IMR-90 (cell line): ENCODE results near the gene PDE6A. TPM values are rescaled to one million over a fixed set of nuclear protein-coding genes. Genes with fewer than 3 reads are reported as not detected.

Experiments
- ATAC-seq: fragments of 200-7000 bp; cut with Tn5 transposase; 2 replicates; pipeline ENCODE4 v1.9.1; 2020; ENCODE audit warnings: low read depth, mild to moderate bottlenecking, moderate library complexity
- BruUV-seq: library from RNA; stranded (reverse); fragments of 400-500 nt; replicated peaks from 2 replicates; lab custom pipeline; 2021; lab: Mats Ljungman, UMichigan
- CTCF ChIA-PET: fragments of 300-600 bp; formaldehyde crosslinking; extraction: SDS; loops from one replicate; lab custom pipeline; 2021; ENCODE audit warnings: antibody characterized with exemption; lab: Yijun Ruan, JAX
- POLR2A ChIA-PET: fragments of 300-600 bp; sonication (Branson Sonifier 250); formaldehyde crosslinking; loops from one replicate; lab custom pipeline; 2022; ENCODE audit warnings: antibody characterized with exemption; ENCODE audit not compliant: unreplicated experiment; lab: Charles Lee
- DNase-seq: peaks from one replicate; pipeline ENCODE4 v3.0.0; 2013
- H2AFZ ChIP-seq: replicated peaks from 2 replicates; pipeline ENCODE3; 2013; ENCODE audit warnings: low read length, mild to moderate bottlenecking; ENCODE audit not compliant: poor library complexity
- H2AK5ac ChIP-seq: 2 replicates; pipeline ENCODE4 v1.6.1; 2013; ENCODE audit warnings: low read depth, low read length, inconsistent platforms
- H2AK9ac ChIP-seq: replicated peaks from 2 replicates; pipeline ENCODE3; 2013; ENCODE audit warnings: mild to moderate bottlenecking, low read depth, low read length, moderate library complexity; ENCODE audit not compliant: poor library complexity
- H2BK120ac ChIP-seq: 2 replicates; pipeline ENCODE4 v1.6.1; 2013; ENCODE audit warnings: low read depth, low read length, inconsistent platforms
- H2BK15ac ChIP-seq: 3 replicates; pipeline ENCODE4 v1.6.1; 2013; ENCODE audit warnings: low read depth, low read length, inconsistent platforms
- H2BK20ac ChIP-seq: 2 replicates; pipeline ENCODE4 v1.6.1; 2013; ENCODE audit warnings: low read depth, mild to moderate bottlenecking, inconsistent platforms, low read length, moderate library complexity
- H2BK5ac ChIP-seq: 2 replicates; pipeline ENCODE4 v1.6.1; 2013; ENCODE audit warnings: mild to moderate bottlenecking, low read depth, low read length, inconsistent platforms; ENCODE audit not compliant: poor library complexity, severe bottlenecking
- H3K14ac ChIP-seq: replicated peaks from 2 replicates; pipeline ENCODE4 v1.6.1; 2013; ENCODE audit warnings: low read depth, low read length, inconsistent platforms
- H3K18ac ChIP-seq: 2 replicates; pipeline ENCODE4 v1.6.1; 2013; ENCODE audit warnings: low read depth, low read length, control low read depth
- H3K23ac ChIP-seq: 2 replicates; pipeline ENCODE4 v1.6.1; 2013; ENCODE audit warnings: low read depth, low read length, inconsistent platforms
- H3K27ac ChIP-seq: 2 replicates; pipeline ENCODE4 v1.5.1; 2013; ENCODE audit warnings: mild to moderate bottlenecking, control low read depth, low read length; ENCODE audit not compliant: insufficient read depth
- H3K27me3 ChIP-seq: 2 replicates; pipeline ENCODE4 v1.6.1; 2013; ENCODE audit warnings: low read length; ENCODE audit not compliant: control insufficient read depth, insufficient read depth
- H3K36me3 ChIP-seq: 2 replicates; pipeline ENCODE4 v1.6.1; 2013; ENCODE audit warnings: low read length, mixed read lengths; ENCODE audit not compliant: control insufficient read depth, insufficient read depth
- H3K4ac ChIP-seq: 2 replicates; pipeline ENCODE4 v1.6.1; 2013; ENCODE audit warnings: low read depth, low read length, inconsistent platforms
- H3K4me1 ChIP-seq: 2 replicates; pipeline ENCODE4 v1.6.1; 2013; ENCODE audit warnings: low read length, mixed read lengths; ENCODE audit not compliant: control insufficient read depth, insufficient read depth
- H3K4me2 ChIP-seq: 2 replicates; pipeline ENCODE4 v1.6.1; 2013; ENCODE audit warnings: low read depth, mild to moderate bottlenecking, control low read depth, low read length, moderate library complexity
- H3K4me3 ChIP-seq: 2 replicates; pipeline ENCODE4 v1.5.1; 2013; ENCODE audit warnings: low read depth, mild to moderate bottlenecking, control low read depth, low read length, moderate library complexity; ENCODE audit not compliant: insufficient read depth
- H3K56ac ChIP-seq: 2 replicates; pipeline ENCODE4 v1.6.1; 2013; ENCODE audit warnings: low read length, inconsistent platforms; ENCODE audit not compliant: insufficient read depth; ENCODE audit errors: extremely low read depth
- H3K79me1 ChIP-seq, 2 experiments: 2 replicates each; pipeline ENCODE4 v1.6.1; 2013; ENCODE audit warnings: low read length in 2 of 2, inconsistent platforms in 1 of 2, low read depth in 1 of 2
- H3K9ac ChIP-seq: 2 replicates; pipeline ENCODE4 v1.6.1; 2013; ENCODE audit warnings: low read depth, low read length, control low read depth
- H3K9me1 ChIP-seq: 2 replicates; pipeline ENCODE4 v1.6.1; 2013; ENCODE audit warnings: low read length, inconsistent platforms; ENCODE audit not compliant: insufficient read depth
- H3K9me3 ChIP-seq: 2 replicates; pipeline ENCODE4 v1.6.1; 2013; ENCODE audit warnings: low read length; ENCODE audit not compliant: control insufficient read depth, insufficient read depth
- H4K20me1 ChIP-seq: 2 replicates; pipeline ENCODE4 v1.6.1; 2013; ENCODE audit warnings: low read length, inconsistent platforms; ENCODE audit not compliant: insufficient read depth
- H4K5ac ChIP-seq: 2 replicates; pipeline ENCODE4 v1.6.1; 2013; ENCODE audit warnings: mild to moderate bottlenecking, low read depth, low read length, control low read depth
- H4K8ac ChIP-seq, 2 experiments: 2 replicates each; pipeline ENCODE4 v1.6.1; 2013; ENCODE audit warnings: low read depth in 2 of 2, low read length in 2 of 2, control low read depth in 1 of 2, inconsistent platforms in 1 of 2
- H4K91ac ChIP-seq: 2 replicates; pipeline ENCODE4 v1.6.1; 2013; ENCODE audit warnings: low read depth, low read length, inconsistent platforms; ENCODE audit not compliant: insufficient read depth
- BHLHE40 ChIP-seq: fragments of 150-350 bp; IDR thresholded peaks from 2 replicates; pipeline ENCODE4 v1.6.1; 2016; ENCODE audit warnings: mild to moderate bottlenecking, low read depth, low read length
- CEBPB ChIP-seq: IDR thresholded peaks from 2 replicates; pipeline ENCODE4 v1.6.1; 2012; ENCODE audit warnings: low read depth, low read length, improper control_type of control experiment
- CHD1 ChIP-seq: IDR thresholded peaks from 2 replicates; pipeline ENCODE4 v1.6.1; 2012; ENCODE audit warnings: low read depth, low read length, improper control_type of control experiment
- CTCF ChIP-seq: conservative IDR thresholded peaks from 2 replicates; pipeline ENCODE4 v1.5.1; 2012; ENCODE audit warnings: mild to moderate bottlenecking, low read depth, low read length, improper control_type of control experiment
- ELK1 ChIP-seq: fragments of 150-350 bp; IDR thresholded peaks from 2 replicates; pipeline ENCODE4 v1.6.1; 2016; ENCODE audit warnings: low read depth, mild to moderate bottlenecking, low read length, moderate library complexity, borderline replicate concordance
- MAZ ChIP-seq: IDR thresholded peaks from 2 replicates; pipeline ENCODE4 v1.6.1; 2012; ENCODE audit warnings: low read depth, mild to moderate bottlenecking, low read length, improper control_type of control experiment, moderate library complexity, borderline replicate concordance
- MXI1 ChIP-seq: IDR thresholded peaks from 2 replicates; pipeline ENCODE4 v1.6.1; 2012; ENCODE audit warnings: low read depth, mild to moderate bottlenecking, low read length, moderate library complexity, borderline replicate concordance
- RAD21 ChIP-seq: IDR thresholded peaks from 2 replicates; pipeline ENCODE4 v1.6.1; 2012; ENCODE audit warnings: low read length, improper control_type of control experiment
- RCOR1 ChIP-seq: IDR thresholded peaks from 2 replicates; pipeline ENCODE4 v1.6.1; 2012; ENCODE audit warnings: mild to moderate bottlenecking, low read length, improper control_type of control experiment; ENCODE audit not compliant: insufficient replicate concordance
- SMC3 ChIP-seq: fragments of 150-350 bp; IDR thresholded peaks from 2 replicates; pipeline ENCODE4 v1.6.1; 2016; ENCODE audit warnings: low read depth, mild to moderate bottlenecking, antibody characterized with exemption, low read length, moderate library complexity
- USF2 ChIP-seq: fragments of 150-350 bp; IDR thresholded peaks from 2 replicates; pipeline ENCODE4 v1.6.1; 2017; ENCODE audit warnings: mild to moderate bottlenecking, antibody characterized with exemption, low read length, low read depth
- WGBS, 2 experiments: methylation state at CpG; one replicate each; pipeline versions ENCODE4 v1.1.5 to v1.1.7; 2013; ENCODE audit warnings: missing lambda C conversion rate in 2 of 2; ENCODE audit not compliant: insufficient read length in 1 of 2; ENCODE audit errors: extremely low coverage in 2 of 2; 5-methylcytosine and 5-hydroxymethylcytosine counted together
- dilution Hi-C: fragments of 300-500 bp; cut with HindIII; formaldehyde crosslinking; loops from one replicate; pipeline ENCODE4 v1.14.3; 2018; ENCODE audit warnings: low sequenced_read_pairs; ENCODE audit not compliant: unreplicated experiment
- in situ Hi-C: fragments of 300-500 bp; cut with MboI; formaldehyde crosslinking; loops from 3 replicates; pipeline ENCODE4 v1.14.3; 2019; ENCODE audit warnings: low sequenced_read_pairs, inconsistent platforms, mixed read lengths
- intact Hi-C: fragments of 100-400 bp; cut with micrococcal nuclease; formaldehyde crosslinking; loops from 2 replicates; pipeline ENCODE4 v1.10.0; 2022
- polyA plus RNA-seq, 3 experiments: library from polyadenylated mRNA; depleted of rRNA; stranded (reverse); fragments of >200 nt; gene quantifications; 2 replicates each; pipeline ENCODE4 v1.2.3, GENCODE V29; 2012; ENCODE audit warnings: low replicate concordance in 1 of 3
- total RNA-seq: library from RNA; depleted of rRNA; stranded (reverse); fragments of >200 nt; gene quantifications from 2 replicates; pipeline ENCODE4 v1.2.3, GENCODE V29; 2012

PDE6A gene
- total and polyA plus RNA-seq, 2 of the 4 experiments (the other 2 are of a cell fraction) = not detected

DNA sequence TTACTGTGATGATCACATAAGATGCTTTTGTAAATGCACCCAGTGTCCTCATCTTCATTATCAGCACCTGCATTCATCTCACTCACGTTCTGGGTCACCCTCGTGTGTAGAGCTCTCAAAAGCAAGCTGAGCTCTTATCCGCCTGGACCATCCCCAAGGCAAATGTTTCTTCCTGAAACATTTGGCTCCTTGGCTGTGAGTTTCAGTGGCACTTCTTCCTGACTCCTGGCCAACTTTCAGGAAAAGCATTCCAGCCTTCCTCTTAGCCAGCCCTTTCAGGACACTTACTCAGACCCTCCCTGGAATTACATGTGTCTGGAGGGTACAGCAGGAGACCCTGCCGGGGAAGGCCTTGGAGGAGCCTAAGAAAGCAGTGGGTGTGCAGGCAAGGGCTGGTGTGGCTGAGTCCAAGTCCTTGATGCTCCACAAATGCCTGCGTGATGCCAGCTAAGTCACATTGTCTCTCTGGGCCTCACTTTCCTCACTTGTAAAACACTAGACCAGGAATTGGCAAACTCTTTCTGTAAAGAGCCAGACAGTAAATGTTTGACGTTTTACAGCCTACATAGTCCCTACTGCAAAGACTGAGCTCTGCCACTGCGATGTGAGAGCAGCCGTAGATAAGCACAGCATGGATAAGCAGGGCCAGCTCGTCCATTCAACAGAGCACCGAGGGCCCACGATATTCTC lies 72.1 kb downstream of the PDE6A start:
- WGBS, 2 experiments = 0% methylated on average over 1 of the region's 11 CpGs; no CpG with 5 or more reads in 1 of the 2 experiments
- no TSS peak for BruUV-seq
- no peak overlapping the region for H3K4me2 ChIP-seq
- H4K91ac ChIP-seq = no peak overlapping the region
- H2BK15ac ChIP-seq = no peak overlapping the region
- no peak overlapping the region for H3K9ac ChIP-seq
- POLR2A ChIA-PET = no interaction called here
- H3K18ac ChIP-seq = no peak overlapping the region
- H2BK5ac ChIP-seq = no peak overlapping the region
- no peaks in the 10 kb centered on the region for H3K9me1 ChIP-seq
- no peak overlapping the region for H2BK20ac ChIP-seq
- CTCF ChIA-PET = interaction anchor here (1.5 kb wide), 1 partner anchor 20 kb away, joined by 8 read pairs; no protein-coding TSS in a partner anchor
- no peak overlapping the region for H2AFZ ChIP-seq
- no peak overlapping the region for H3K4me3 ChIP-seq
- H3K14ac ChIP-seq = no peak overlapping the region
- dilution Hi-C loops (no loop called here), intact Hi-C loops (no loop called here), in situ Hi-C loops (no loop called here)
- H3K9me3 ChIP-seq = no peaks in the 10 kb centered on the region
- peaks cover 58% of the 10 kb centered on the region for H3K27me3 ChIP-seq
- no peak overlapping the region for H2BK120ac ChIP-seq
- H2AK5ac ChIP-seq = no peak overlapping the region
- H4K5ac ChIP-seq = no peak overlapping the region
- ATAC-seq = no peak
- no peaks in the 10 kb centered on the region for H3K4me1 ChIP-seq
- no peak overlapping the region for H4K8ac ChIP-seq
- H3K56ac ChIP-seq = no peak overlapping the region
- DNase-seq = no peak
- H3K27ac ChIP-seq = no peak overlapping the region
- H2AK9ac ChIP-seq = no peak overlapping the region
- no peaks in the 10 kb centered on the region for H4K20me1 ChIP-seq
- H3K36me3 ChIP-seq = no peaks in the 10 kb centered on the region
- no peak overlapping the region for H3K23ac ChIP-seq
- H3K79me1 ChIP-seq = no peaks in the 10 kb centered on the region
- no peak for TF ChIP-seq CEBPB
- no peak for TF ChIP-seq SMC3
- TF ChIP-seq MAZ = no peak
- TF ChIP-seq BHLHE40 = no peak
- no peak for TF ChIP-seq ELK1
- TF ChIP-seq USF2 = no peak
- no peak for TF ChIP-seq RAD21
- no peak for TF ChIP-seq CTCF
- no peak for TF ChIP-seq RCOR1
- TF ChIP-seq CHD1 = no peak
- no peak for TF ChIP-seq MXI1
- H3K4ac ChIP-seq = no peak overlapping the region
